Measurements from ENCODE around the gene GNG7. TPM values are rescaled to one million over a fixed set of nuclear protein-coding genes. Genes with fewer than 3 reads are reported as not detected.

GNG7 gene
- total RNA-seq, 1 donor from 2014 or later: 0.06 TPM

DNA sequence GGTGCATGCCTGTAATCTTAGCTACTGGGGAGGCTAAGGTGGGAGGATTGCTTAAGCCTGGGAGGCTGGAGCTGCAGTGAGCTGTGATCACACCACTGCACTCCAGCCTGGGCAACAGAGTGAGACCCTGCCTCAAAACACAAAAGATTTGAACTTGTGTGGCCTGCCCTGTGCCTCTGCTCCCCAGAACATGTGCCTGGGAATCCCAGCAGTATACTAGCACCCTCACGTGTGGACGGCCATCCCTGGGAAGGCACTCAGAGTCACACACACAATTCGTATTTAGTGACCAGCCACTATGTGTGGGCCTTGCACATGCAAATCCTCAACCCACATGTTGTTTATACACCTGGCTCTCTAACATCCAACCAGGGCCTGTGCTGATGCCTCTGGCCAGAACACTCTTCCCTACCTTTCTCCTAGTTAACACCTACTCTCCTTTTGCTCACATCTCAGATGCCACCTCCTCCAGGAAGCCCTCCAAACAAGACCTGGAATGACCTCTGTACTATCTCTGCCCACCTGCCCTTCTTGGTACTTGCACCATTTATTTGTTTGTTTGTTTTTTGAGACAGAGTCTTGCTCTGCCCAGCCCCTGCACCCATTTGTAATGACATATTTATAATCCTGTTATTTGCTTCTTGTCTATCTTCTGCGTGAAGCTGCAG is 218.9 kb downstream of the GNG7 start:
- TF ChIP-seq, protein P1, sequence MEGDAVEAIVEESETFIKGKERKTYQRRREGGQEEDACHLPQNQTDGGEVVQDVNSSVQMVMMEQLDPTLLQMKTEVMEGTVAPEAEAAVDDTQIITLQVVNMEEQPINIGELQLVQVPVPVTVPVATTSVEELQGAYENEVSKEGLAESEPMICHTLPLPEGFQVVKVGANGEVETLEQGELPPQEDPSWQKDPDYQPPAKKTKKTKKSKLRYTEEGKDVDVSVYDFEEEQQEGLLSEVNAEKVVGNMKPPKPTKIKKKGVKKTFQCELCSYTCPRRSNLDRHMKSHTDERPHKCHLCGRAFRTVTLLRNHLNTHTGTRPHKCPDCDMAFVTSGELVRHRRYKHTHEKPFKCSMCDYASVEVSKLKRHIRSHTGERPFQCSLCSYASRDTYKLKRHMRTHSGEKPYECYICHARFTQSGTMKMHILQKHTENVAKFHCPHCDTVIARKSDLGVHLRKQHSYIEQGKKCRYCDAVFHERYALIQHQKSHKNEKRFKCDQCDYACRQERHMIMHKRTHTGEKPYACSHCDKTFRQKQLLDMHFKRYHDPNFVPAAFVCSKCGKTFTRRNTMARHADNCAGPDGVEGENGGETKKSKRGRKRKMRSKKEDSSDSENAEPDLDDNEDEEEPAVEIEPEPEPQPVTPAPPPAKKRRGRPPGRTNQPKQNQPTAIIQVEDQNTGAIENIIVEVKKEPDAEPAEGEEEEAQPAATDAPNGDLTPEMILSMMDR (conservative IDR thresholded peaks at IDR 0.05; ENCODE audit: low read depth, low read length): no peak
- no peak for DNase-seq (ENCODE audit: low read depth)
- H3K4me3 ChIP-seq (ENCODE audit: low read depth, low read length): no peak overlapping the region

DNA sequence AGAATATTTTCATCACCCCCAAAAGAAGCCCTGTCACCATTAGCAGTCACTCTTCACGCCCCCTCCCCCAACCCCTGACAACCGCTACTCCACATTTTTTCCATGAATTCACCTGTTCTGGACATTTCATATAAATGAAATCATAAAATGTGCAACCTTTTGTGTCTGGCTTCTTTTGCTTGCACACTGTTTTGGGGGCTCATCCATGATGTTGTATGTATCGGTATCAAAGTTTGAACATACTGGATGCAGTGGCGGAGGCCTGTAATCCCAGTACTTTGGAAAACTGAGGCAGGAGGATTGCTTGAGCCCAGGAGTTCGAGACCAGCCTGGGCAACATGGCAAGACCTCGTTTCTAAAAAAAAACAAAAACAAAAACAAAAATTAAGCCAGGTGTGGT is 219.4 kb downstream of the GNG7 start:
- DNase-seq (ENCODE audit: low read depth): no peak
- TF ChIP-seq, protein P1 (conservative IDR thresholded peaks at IDR 0.05; ENCODE audit: low read depth, low read length): no peak
- H3K4me3 ChIP-seq (ENCODE audit: low read depth, low read length): no peak overlapping the region

DNA sequence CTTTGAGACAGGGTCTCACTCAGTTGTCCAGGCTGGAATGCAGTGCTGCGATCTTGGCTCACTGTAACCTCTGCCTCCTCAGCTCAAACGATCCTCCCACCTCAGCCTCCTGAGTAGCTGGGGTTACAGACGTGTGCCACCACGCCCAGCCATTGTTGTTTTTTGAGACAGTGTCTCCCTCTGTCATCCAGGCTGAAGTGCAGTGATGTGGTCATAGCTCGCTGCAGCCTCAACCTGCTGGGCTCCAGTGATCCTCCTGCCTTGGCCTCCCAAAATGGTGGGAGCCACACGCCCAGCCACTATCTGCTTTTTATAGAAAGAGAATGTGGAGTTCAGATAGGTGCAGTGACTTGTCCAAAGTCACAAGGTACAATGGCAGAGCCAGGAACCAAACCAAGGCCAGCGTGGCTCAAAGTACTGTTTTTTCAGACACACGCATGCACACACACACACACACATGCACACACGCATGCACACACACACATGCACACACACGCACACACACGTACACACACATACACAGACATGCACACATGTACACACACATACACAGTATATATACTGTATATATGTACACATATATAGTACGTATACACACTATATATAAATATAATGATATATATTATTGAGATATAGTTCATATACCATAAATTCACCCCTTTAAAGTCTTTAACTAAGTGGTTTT is 220.0 kb downstream of the GNG7 start:
- no peak overlapping the region for H3K4me3 ChIP-seq (ENCODE audit: low read depth, low read length)
- TF ChIP-seq, protein P1 (conservative IDR thresholded peaks at IDR 0.05; ENCODE audit: low read depth, low read length): no peak
- no peak for DNase-seq (ENCODE audit: low read depth)

DNA sequence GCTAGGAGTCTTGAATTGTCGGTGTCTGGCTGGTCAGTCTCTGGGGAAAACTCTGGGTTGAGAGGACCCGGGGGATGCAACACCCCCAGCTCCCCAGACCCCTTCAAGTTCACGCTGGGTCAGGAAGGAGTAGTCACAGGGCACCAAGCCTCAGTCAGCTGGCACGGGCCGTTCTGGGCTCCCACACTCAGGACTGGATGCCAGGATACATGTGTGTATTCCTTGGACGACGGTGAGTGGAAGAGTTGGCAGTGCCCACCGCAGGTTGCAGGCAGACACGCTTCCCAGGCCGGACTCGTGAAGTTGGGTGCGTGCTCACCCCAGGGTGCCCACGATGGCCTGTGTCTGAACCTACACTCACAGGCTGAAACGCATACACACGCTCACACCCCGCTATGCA is 221.0 kb downstream of the GNG7 start:
- no peak for DNase-seq (ENCODE audit: low read depth)
- no peak overlapping the region for H3K4me3 ChIP-seq (ENCODE audit: low read depth, low read length)
- TF ChIP-seq, protein P1 (conservative IDR thresholded peaks at IDR 0.05; ENCODE audit: low read depth, low read length): no peak

DNA sequence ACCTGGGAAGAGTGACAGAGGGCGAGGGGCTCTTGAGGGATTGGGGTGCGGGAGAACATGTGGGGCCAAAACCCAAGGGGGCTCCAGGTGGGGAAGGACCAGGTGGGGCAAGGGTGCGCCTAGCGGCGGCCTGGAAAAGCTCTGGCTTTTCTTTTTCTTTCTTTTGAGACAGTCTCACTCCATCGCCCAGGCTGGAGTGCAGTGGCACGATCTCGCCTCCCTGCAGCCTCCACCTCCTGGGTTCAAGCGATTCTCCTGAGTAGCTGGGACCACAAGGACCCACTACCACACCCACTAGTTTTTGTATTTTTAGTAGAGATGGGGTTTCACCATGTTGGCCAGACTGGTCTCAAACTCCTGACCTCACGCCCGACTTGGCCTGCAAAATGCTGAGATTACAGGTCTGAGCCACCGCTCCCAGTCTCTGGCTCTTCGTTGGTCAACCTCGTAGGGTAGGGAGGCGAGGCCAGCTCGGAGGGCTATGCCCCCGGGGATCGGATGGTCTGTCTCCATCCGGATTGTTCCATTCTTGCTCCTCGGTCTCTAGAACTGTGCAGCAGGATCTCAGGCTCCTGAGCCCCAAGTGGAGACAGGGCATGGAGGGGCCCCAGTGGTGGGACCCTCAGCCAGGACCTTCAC is 222.8 kb downstream of the GNG7 start:
- peak overlapping the region; percentile 92 for H3K4me3 ChIP-seq (ENCODE audit: low read depth, low read length)
- no peak for DNase-seq (ENCODE audit: low read depth)
- TF ChIP-seq, protein P1 (conservative IDR thresholded peaks at IDR 0.05; ENCODE audit: low read depth, low read length): peak; percentile 43

DNA sequence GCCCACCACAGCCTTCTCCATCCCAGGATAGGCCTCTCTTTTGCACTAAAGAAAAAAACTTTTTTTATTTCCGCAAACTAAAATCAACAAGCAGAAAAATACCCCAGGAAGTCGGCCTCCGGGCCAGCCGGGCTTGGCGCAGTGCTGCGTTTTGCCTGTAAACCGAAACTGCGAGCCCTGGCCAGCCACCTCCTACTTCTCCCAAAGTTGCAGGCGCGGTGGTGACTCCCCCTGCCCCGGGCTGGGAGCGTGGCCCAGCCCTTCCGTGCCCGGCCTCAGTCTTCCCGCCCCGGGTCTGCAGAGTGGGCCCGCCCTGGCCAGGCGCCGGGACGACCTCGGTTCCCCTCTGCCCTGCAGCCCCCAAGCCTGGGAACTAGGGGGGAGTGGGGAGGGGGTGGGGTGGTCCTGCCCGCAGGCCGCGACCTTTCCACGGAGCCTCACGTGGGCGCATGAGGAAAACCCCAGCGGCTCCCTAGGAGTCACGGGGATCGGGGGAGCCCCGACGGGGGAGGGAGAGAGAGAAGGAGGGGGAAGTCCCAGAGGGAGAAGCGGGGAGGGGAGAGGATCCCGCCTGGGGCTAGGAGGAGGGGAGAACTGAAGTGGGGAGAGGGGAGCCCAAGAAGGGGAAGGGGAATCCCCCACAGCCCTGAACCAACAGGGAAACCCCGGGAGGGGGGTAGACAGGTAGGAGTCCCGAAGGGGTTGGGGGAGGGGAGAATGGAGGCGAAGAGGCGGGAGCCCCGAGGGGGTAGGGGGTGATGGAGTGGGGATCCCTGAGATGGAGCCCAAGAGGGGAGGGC is 223.5 kb downstream of the GNG7 start:
- DNase-seq (ENCODE audit: low read depth): no peak
- TF ChIP-seq, protein P1 (conservative IDR thresholded peaks at IDR 0.05; ENCODE audit: low read depth, low read length): no peak

More for the DNA sequence above, 223.5 kb downstream of the GNG7 start:
- H3K4me3 ChIP-seq (ENCODE audit: low read depth, low read length): peak overlapping the region; percentile 92

Measured in epithelial cell of proximal tubule (primary cell).